Measurements from ENCODE around the gene TBC1D17.

TBC1D17 gene

DNA sequence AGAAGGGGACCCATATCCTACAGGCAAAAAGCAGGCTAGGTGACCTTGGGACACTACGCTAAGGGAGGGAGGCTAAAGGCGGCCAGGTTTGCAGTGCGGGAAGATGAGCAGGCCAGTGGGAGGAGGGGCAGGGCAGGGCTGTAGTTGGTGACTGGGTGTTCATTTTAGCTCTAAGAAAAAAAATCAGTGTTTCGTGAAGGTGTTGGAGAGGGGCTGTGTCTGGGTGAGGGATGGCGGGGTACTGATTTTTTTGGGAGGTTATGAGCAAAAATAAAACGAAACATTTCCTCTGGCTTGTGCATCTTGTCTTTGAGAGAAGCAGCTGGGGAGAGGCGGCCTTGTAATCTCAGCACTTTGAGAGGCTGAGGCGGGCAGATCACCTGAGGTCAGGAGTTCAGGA lies 56.1 kb downstream of the TBC1D17 start:
- no peak for DNase-seq (ENCODE audit: low read depth in 2 of 2, low spot score in 1 of 2)

DNA sequence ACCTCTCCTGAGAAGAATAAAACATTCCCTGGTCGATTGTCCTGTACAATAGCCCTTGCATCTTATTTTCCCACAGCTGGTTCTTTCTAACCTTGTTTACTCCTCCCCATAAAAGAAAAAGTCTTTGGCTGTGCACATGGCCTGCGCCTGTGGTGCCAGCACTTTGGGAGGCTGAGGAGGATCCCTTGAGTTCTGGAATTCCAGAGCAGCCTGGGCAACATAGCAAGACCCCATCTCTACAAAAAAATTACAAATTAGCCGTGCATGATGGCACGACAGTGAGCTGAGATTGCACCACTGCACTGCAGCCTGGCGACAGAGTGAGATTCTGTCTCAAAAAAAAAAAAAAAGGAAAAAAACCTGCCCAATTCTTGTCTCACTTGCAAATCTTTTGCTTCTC lies 59.0 kb downstream of the TBC1D17 start:
- DNase-seq (ENCODE audit: low read depth in 2 of 2, low spot score in 1 of 2), result no peak

DNA sequence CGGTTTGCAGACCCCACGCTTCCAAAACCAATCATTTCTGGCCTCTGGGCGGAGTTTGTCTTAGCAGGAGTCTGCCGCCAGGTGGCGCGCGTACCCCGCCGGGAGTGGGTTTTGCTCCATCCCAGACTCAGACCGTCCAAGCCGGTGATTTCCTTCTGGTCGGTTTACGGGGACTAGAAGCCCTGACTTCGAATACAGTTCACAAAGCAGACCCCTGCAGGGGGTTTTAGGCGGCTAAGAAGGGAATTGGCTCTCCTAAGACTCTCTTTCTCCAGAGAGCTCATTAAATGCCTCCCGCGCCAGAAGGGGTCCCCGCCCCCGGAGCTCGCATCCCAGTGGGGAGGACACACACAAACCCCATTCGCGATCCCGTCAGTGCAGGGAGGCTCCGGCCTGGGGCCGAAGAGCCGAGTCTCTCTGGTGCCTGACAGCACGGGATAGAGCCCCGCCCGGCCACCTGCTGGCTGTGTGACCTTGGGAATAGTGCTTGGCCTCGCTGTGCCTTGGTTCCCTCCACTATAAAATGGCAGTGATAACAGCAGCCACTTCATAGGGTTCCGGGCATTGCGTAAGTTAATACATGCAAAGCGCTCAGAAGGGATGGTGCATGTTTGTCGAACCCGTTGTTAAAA lies 60.4 kb downstream of the TBC1D17 start:
- DNase-seq (ENCODE audit: low read depth in 2 of 2, low spot score in 1 of 2), result peak; percentile 44 to 65
